ENCODE data around the gene TNRC6C. TPM values are rescaled to one million over a fixed set of nuclear protein-coding genes. Genes with fewer than 3 reads are reported as not detected.

Gene TNRC6C
- total RNA-seq, 6 experiments from 2014 or later, result 6.3 to 9.0 (median 7.5) TPM

- Mint-ChIP-seq H3K27me3 (ENCODE audit: insufficient read depth) (peaks cover 48% of the 10 kb centered on the region), H3K4me3 (no peak overlapping the region), H3K36me3 (ENCODE audit: low read depth) (no peaks in the 10 kb centered on the region), H3K27ac (no peak overlapping the region), H3K9me3 (no peaks in the 10 kb centered on the region), H3K4me1 (ENCODE audit: low read depth) (peaks cover 6% of the 10 kb centered on the region)
- DNase-seq, result no peak
- TF ChIP-seq, protein P1, sequence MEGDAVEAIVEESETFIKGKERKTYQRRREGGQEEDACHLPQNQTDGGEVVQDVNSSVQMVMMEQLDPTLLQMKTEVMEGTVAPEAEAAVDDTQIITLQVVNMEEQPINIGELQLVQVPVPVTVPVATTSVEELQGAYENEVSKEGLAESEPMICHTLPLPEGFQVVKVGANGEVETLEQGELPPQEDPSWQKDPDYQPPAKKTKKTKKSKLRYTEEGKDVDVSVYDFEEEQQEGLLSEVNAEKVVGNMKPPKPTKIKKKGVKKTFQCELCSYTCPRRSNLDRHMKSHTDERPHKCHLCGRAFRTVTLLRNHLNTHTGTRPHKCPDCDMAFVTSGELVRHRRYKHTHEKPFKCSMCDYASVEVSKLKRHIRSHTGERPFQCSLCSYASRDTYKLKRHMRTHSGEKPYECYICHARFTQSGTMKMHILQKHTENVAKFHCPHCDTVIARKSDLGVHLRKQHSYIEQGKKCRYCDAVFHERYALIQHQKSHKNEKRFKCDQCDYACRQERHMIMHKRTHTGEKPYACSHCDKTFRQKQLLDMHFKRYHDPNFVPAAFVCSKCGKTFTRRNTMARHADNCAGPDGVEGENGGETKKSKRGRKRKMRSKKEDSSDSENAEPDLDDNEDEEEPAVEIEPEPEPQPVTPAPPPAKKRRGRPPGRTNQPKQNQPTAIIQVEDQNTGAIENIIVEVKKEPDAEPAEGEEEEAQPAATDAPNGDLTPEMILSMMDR (IDR thresholded peaks at IDR 0.05), result no peak
Observed at GRCh38 chr17:77944390-77945222, 13.9 kb upstream of the TNRC6C start.

DNA sequence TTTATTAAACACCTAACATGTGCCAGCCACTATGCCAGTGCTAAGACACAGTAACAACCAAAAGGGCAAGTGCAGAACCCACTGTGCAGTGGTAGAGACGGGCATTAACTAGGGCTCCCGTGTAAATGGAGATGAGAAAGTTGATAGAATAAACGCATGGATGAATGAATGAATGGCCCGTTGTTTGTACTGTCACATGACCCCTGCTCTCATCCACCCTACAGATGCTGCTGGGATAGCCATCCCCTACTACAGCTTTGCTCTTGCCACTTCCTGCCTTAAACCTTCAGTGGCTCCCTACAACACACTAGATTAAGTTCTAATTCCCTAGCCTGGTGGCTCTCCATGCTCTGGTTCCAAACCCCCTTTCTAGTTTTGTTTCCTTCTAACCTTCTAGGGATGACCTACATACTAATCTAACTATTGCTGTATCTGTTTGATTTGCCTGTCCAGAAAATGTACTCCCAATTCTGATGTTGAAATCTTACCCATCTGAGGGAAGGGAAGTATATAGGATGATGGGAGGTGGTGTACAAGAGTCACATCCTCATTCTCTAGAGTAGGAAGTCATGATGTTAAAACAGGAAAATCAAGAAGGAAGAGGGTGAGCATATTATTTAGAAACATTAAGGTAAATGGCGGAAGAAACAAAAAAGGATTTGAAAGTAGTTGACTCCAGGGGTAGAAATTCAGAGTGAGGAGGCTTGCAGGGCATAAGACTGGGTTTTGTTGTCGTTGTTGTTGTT is 11.4 kb upstream of the TNRC6C start:
- Mint-ChIP-seq H3K4me3 (no peak overlapping the region), H3K36me3 (ENCODE audit: low read depth) (no peaks in the 10 kb centered on the region), H3K4me1 (ENCODE audit: low read depth) (peaks cover 6% of the 10 kb centered on the region), H3K27me3 (ENCODE audit: insufficient read depth) (peaks cover 41% of the 10 kb centered on the region), H3K9me3 (no peaks in the 10 kb centered on the region), H3K27ac (no peak overlapping the region)
- TF ChIP-seq, protein P1 (IDR thresholded peaks at IDR 0.05), result no peak
- no peak for DNase-seq

- H3K36me3 Mint-ChIP-seq (ENCODE audit: low read depth), result no peaks in the 10 kb centered on the region; the same call in 1 of the 2 replicates
- peak; percentile 49 for DNase-seq
- TF ChIP-seq, protein P1 (IDR thresholded peaks at IDR 0.05), result no peak
- no peak overlapping the region for H3K27ac Mint-ChIP-seq
- no peaks in the 10 kb centered on the region for H3K9me3 Mint-ChIP-seq
- peaks cover 42% of the 10 kb centered on the region for H3K27me3 Mint-ChIP-seq (ENCODE audit: insufficient read depth)
- H3K4me1 Mint-ChIP-seq (ENCODE audit: low read depth), result peaks cover 6% of the 10 kb centered on the region
- H3K4me3 Mint-ChIP-seq, result no peak overlapping the region
Observed at GRCh38 chr17:77948690-77949114, 9.8 kb upstream of the TNRC6C start.

DNA sequence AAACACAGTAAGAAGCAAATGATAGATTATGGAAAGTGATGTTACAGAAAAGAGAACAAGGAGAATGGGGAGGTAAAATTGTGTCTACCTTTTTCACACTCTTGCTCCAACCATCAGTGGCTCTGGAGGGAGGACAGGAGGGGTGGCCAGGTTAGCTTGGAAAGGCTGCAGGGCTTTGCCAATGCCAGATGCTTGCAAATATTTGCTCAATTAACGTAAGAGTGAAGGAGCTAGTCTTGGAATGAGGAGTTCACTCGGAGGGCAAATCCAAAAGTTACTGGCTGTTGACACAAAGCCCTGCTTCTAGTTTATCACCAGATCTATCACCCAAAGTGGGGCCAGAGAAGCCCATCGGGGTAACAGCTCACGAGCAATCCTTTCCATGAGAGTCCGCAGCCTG is 7.4 kb upstream of the TNRC6C start:
- TF ChIP-seq, protein P1 (IDR thresholded peaks at IDR 0.05), result no peak
- peaks cover 6% of the 10 kb centered on the region for H3K4me1 Mint-ChIP-seq (ENCODE audit: low read depth)
- H3K9me3 Mint-ChIP-seq, result no peaks in the 10 kb centered on the region
- no peak overlapping the region for H3K27ac Mint-ChIP-seq
- peaks cover 48% of the 10 kb centered on the region for H3K27me3 Mint-ChIP-seq (ENCODE audit: insufficient read depth)
- no peaks in the 10 kb centered on the region; the same call in 1 of the 2 replicates for H3K36me3 Mint-ChIP-seq (ENCODE audit: low read depth)
- no peak overlapping the region for H3K4me3 Mint-ChIP-seq
- no peak for DNase-seq

DNA sequence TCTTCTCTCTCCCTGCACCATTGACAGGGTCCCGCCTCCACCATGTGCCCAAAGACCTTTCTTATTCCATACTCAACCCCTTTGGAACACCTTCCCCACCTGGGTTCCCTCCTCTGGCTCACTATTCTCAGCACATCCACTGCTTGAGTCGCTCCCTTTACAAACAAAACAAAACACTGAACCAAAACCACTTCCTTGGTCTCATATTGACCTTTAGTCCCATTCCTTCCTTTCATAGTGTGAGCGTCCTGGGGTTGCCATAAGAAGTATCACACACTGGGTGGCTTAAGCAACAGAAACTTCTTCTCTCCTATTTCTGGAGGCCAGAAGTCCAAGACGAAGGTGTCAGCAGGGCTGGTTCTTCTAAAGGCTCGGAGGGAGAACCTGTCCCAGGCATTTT is 6.1 kb upstream of the TNRC6C start:
- no peaks in the 10 kb centered on the region for H3K9me3 Mint-ChIP-seq
- no peak overlapping the region for H3K27ac Mint-ChIP-seq
- H3K4me1 Mint-ChIP-seq (ENCODE audit: low read depth), result peaks cover 9% of the 10 kb centered on the region
- TF ChIP-seq, protein P1 (IDR thresholded peaks at IDR 0.05), result no peak
- H3K36me3 Mint-ChIP-seq (ENCODE audit: low read depth), result no peaks in the 10 kb centered on the region; the same call in 1 of the 2 replicates
- H3K4me3 Mint-ChIP-seq, result no peak overlapping the region
- no peak for DNase-seq
- H3K27me3 Mint-ChIP-seq (ENCODE audit: insufficient read depth), result peaks cover 61% of the 10 kb centered on the region
